ENCODE measurements around the gene PLPP4.

Gene PLPP4

DNA sequence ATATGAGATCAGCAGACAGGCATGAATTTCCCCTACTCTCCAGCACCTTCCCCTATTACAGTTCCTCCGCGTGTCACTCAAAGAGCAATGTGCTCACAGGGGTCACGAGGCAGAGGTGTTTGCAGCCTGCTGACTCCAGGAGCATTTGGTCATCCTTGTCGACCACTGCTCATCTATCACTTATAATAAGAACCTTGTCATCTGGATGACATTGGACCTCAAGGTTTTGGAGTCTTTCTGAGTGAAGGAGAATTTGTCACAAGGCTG is 32.9 kb upstream of the PLPP4 start:
- TF ChIP-seq POLR2AphosphoS5 (IDR thresholded peaks at IDR 0.05; ENCODE audit: low read depth, low read length) (no peak), SIN3A (IDR thresholded peaks at IDR 0.05; ENCODE audit: borderline replicate concordance, insufficient read depth, low read length) (no peak), FOXP2 (optimal IDR thresholded peaks at IDR 0.05; ENCODE audit: borderline replicate concordance, extremely low read depth, extremely low read length, insufficient read depth) (no peak), TAF1 (IDR thresholded peaks at IDR 0.05; ENCODE audit: borderline replicate concordance, insufficient read depth, low read length) (no peak)
- TF ChIP-seq, protein P1, sequence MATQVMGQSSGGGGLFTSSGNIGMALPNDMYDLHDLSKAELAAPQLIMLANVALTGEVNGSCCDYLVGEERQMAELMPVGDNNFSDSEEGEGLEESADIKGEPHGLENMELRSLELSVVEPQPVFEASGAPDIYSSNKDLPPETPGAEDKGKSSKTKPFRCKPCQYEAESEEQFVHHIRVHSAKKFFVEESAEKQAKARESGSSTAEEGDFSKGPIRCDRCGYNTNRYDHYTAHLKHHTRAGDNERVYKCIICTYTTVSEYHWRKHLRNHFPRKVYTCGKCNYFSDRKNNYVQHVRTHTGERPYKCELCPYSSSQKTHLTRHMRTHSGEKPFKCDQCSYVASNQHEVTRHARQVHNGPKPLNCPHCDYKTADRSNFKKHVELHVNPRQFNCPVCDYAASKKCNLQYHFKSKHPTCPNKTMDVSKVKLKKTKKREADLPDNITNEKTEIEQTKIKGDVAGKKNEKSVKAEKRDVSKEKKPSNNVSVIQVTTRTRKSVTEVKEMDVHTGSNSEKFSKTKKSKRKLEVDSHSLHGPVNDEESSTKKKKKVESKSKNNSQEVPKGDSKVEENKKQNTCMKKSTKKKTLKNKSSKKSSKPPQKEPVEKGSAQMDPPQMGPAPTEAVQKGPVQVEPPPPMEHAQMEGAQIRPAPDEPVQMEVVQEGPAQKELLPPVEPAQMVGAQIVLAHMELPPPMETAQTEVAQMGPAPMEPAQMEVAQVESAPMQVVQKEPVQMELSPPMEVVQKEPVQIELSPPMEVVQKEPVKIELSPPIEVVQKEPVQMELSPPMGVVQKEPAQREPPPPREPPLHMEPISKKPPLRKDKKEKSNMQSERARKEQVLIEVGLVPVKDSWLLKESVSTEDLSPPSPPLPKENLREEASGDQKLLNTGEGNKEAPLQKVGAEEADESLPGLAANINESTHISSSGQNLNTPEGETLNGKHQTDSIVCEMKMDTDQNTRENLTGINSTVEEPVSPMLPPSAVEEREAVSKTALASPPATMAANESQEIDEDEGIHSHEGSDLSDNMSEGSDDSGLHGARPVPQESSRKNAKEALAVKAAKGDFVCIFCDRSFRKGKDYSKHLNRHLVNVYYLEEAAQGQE (IDR thresholded peaks at IDR 0.05; ENCODE audit: insufficient read depth in 1 of 2, low read depth in 2 of 2, low read length in 2 of 2), result no peak

DNA sequence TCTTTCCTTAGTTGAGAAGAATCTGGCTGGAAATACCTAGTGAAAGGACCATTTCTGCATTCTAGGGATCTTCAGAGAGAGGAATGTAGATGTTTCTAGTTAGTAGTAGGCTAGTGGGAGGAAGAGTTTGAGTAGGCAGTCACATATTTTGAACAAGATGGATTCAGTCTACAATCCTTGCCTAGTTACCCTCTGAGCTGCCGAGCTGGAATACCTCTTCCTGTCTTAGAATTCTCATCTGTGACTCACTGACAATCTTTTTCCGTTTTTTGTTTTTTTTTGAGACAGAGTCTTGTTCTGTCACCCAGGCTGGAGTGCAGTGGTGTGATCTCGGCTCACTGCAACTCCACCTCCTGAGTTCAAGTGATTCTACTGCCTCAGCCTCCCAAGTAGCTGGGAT is 30.7 kb upstream of the PLPP4 start:
- TF ChIP-seq, protein P1 (IDR thresholded peaks at IDR 0.05; ENCODE audit: insufficient read depth in 1 of 2, low read depth in 2 of 2, low read length in 2 of 2), result no peak
- TF ChIP-seq POLR2AphosphoS5 (IDR thresholded peaks at IDR 0.05; ENCODE audit: low read depth, low read length) (no peak), FOXP2 (optimal IDR thresholded peaks at IDR 0.05; ENCODE audit: borderline replicate concordance, extremely low read depth, extremely low read length, insufficient read depth) (no peak), TAF1 (IDR thresholded peaks at IDR 0.05; ENCODE audit: borderline replicate concordance, insufficient read depth, low read length) (no peak), SIN3A (IDR thresholded peaks at IDR 0.05; ENCODE audit: borderline replicate concordance, insufficient read depth, low read length) (no peak)

DNA sequence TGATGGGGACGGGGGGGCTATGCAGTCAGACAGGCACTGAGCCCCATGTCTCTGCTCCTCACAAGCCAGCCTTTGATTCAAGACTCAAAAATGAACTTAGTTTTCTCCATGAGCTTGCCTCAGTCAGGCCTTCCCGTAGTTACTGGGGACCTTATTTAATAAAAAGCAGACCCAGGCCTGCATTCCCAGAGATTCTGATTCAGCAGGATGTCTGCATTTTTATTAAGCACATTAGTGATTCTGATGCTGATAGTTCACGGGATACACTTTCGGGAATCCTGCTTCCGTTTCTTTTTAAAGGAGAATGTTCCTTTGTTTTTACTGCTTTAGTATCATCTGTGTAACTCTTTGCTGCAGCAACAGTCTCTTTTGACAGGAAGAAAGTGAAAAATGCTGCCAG is 28.3 kb upstream of the PLPP4 start:
- TF ChIP-seq SIN3A (IDR thresholded peaks at IDR 0.05; ENCODE audit: borderline replicate concordance, insufficient read depth, low read length) (no peak), TAF1 (IDR thresholded peaks at IDR 0.05; ENCODE audit: borderline replicate concordance, insufficient read depth, low read length) (no peak), FOXP2 (optimal IDR thresholded peaks at IDR 0.05; ENCODE audit: borderline replicate concordance, extremely low read depth, extremely low read length, insufficient read depth) (no peak), POLR2AphosphoS5 (IDR thresholded peaks at IDR 0.05; ENCODE audit: low read depth, low read length) (no peak)
- TF ChIP-seq, protein P1 (IDR thresholded peaks at IDR 0.05; ENCODE audit: insufficient read depth in 1 of 2, low read depth in 2 of 2, low read length in 2 of 2), result no peak

DNA sequence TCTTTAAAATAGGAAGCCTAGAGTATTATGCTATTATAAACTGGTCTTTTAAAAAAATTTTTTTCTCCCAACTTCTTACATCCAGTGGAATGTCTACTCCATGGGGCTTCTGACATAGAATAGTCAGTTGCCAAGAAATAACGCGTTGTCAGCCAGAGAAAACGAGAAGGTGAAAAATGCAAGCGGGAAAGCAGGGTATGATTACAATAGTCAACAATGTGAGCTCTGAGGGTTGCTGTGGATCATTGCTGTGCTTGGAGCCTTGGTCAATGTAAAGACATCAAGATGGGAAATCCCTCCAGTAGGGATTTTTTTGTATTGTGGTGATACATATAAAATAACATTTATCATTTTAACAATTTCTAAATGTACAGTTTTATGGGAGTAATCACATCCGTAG is 27.6 kb upstream of the PLPP4 start:
- no peak for TF ChIP-seq SIN3A (IDR thresholded peaks at IDR 0.05; ENCODE audit: borderline replicate concordance, insufficient read depth, low read length)
- TF ChIP-seq POLR2AphosphoS5 (IDR thresholded peaks at IDR 0.05; ENCODE audit: low read depth, low read length), result no peak
- no peak for TF ChIP-seq TAF1 (IDR thresholded peaks at IDR 0.05; ENCODE audit: borderline replicate concordance, insufficient read depth, low read length)
- TF ChIP-seq, protein P1 (IDR thresholded peaks at IDR 0.05; ENCODE audit: insufficient read depth in 1 of 2, low read depth in 2 of 2, low read length in 2 of 2), result no peak
- TF ChIP-seq FOXP2 (optimal IDR thresholded peaks at IDR 0.05; ENCODE audit: borderline replicate concordance, extremely low read depth, extremely low read length, insufficient read depth), result no peak

DNA sequence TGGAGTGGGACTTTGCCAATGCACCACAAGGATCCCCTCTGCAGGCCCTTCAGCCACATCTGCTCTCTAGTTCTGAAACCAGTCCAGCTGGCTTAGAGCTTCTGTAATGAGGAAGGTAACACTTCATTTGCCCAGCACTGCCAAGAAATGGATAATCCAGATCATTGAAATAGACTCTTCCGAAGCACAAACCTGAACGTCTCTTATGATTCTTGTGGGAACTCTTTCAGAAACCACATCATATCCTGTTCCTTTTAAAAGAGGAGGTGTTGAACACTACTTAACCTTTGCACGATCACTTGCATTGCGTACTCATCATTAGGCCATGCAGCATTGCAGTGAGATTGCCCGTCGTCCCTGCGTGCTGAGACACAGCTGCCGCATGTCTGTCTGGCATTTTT is 25.8 kb upstream of the PLPP4 start:
- TF ChIP-seq FOXP2 (optimal IDR thresholded peaks at IDR 0.05; ENCODE audit: borderline replicate concordance, extremely low read depth, extremely low read length, insufficient read depth), result no peak

Measured in PFSK-1 (cell line).